GM23338 (cell line): ENCODE results near the gene CELA2A. TPM values are rescaled to one million over a fixed set of nuclear protein-coding genes. Genes with fewer than 3 reads are reported as not detected.

ENCODE experiments used
- ATAC-seq: fragments of 200-7000 bp; cut with Tn5 transposase; 3 replicates; pipeline ENCODE4 v1.9.1; 2020
- DNase-seq: peaks from one replicate; pipeline ENCODE4 v3.0.0-alpha.2; 2015; ENCODE audit warnings: low spot score
- H2AFZ ChIP-seq: fragments of 200-600 bp; sonication (generic); 2 replicates; pipeline ENCODE4 v1.8.0; 2016; ENCODE audit warnings: antibody characterized with exemption, mild to moderate bottlenecking, moderate library complexity
- H3F3A ChIP-seq: fragments of 200-600 bp; sonication (generic); replicated peaks from 2 replicates; pipeline ENCODE4 v1.8.0; 2017; ENCODE audit warnings: antibody characterized with exemption, mixed run types, low read depth
- H3K27ac ChIP-seq: fragments of 200-600 bp; sonication (generic); 2 replicates; pipeline ENCODE4 v1.6.1; 2016; ENCODE audit warnings: low read depth
- H3K27me3 ChIP-seq: fragments of 200-600 bp; sonication (generic); 2 replicates; pipeline ENCODE4 v1.8.0; 2016; ENCODE audit warnings: mild to moderate bottlenecking, mixed run types, moderate library complexity; ENCODE audit not compliant: insufficient read depth
- H3K36me3 ChIP-seq: fragments of 200-600 bp; sonication (generic); 2 replicates; pipeline ENCODE4 v1.8.0; 2016; ENCODE audit warnings: mild to moderate bottlenecking; ENCODE audit not compliant: insufficient read depth
- H3K4me1 ChIP-seq: fragments of 200-600 bp; sonication (generic); 2 replicates; pipeline ENCODE4 v1.8.0; 2016; ENCODE audit warnings: mild to moderate bottlenecking, moderate library complexity; ENCODE audit not compliant: insufficient read depth
- H3K4me2 ChIP-seq: fragments of 200-600 bp; sonication (generic); 2 replicates; pipeline ENCODE4 v1.7.1; 2017; ENCODE audit warnings: mixed run types
- H3K4me3 ChIP-seq: fragments of 200-600 bp; sonication (generic); 2 replicates; pipeline ENCODE4 v1.6.1; 2016; ENCODE audit warnings: mixed run types
- H3K79me2 ChIP-seq: fragments of 200-600 bp; sonication (generic); replicated peaks from 2 replicates; pipeline ENCODE4 v1.8.0; 2017; ENCODE audit warnings: mild to moderate bottlenecking; ENCODE audit not compliant: insufficient read depth
- H3K9me2 ChIP-seq: fragments of 200-600 bp; sonication (generic); 2 replicates; pipeline ENCODE4 v1.8.0; 2017; ENCODE audit not compliant: insufficient read depth
- H4K20me1 ChIP-seq: fragments of 200-600 bp; sonication (generic); replicated peaks from 2 replicates; pipeline ENCODE4 v1.8.0; 2017; ENCODE audit warnings: mild to moderate bottlenecking; ENCODE audit not compliant: insufficient read depth
- H3K27ac Mint-ChIP-seq: 2 replicates; pipeline ENCODE4 v1.8.0; 2020; ENCODE audit warnings: inconsistent platforms, mild to moderate bottlenecking, moderate library complexity, mixed read lengths
- H3K27me3 Mint-ChIP-seq: 3 replicates; pipeline ENCODE4 v1.8.0; 2022; ENCODE audit warnings: low read depth, mild to moderate bottlenecking, moderate library complexity, mixed read lengths, inconsistent platforms; ENCODE audit not compliant: insufficient read depth, poor library complexity
- H3K36me3 Mint-ChIP-seq: 3 replicates; pipeline ENCODE4 v1.8.0; 2021; ENCODE audit warnings: low read depth, mild to moderate bottlenecking, inconsistent platforms, moderate library complexity, mixed read lengths
- H3K4me1 Mint-ChIP-seq: 3 replicates; pipeline ENCODE4 v1.8.0; 2020; ENCODE audit warnings: mild to moderate bottlenecking, inconsistent platforms, mixed read lengths
- H3K4me3 Mint-ChIP-seq: 3 replicates; pipeline ENCODE4 v1.8.0; 2021; ENCODE audit warnings: moderate library complexity, mild to moderate bottlenecking, inconsistent platforms, mixed read lengths
- H3K9me3 Mint-ChIP-seq: 3 replicates; pipeline ENCODE4 v1.8.0; 2020; ENCODE audit warnings: moderate library complexity, mild to moderate bottlenecking, inconsistent platforms, mixed read lengths
- CREB1 ChIP-seq: fragments of 250-450 bp; sonication (Bioruptor Pico); IDR thresholded peaks from 2 replicates; pipeline ENCODE4 v1.5.0; 2020; ENCODE audit warnings: low read depth, mild to moderate bottlenecking, moderate library complexity
- CTCF ChIP-seq, 2 experiments: fragments of 200-600 bp in 1 of 2; sonication (generic) in 1 of 2; conservative IDR thresholded peaks; 2 replicates each; pipeline versions ENCODE4 v1.5.1 to v1.6.1; 2016 to 2017; ENCODE audit warnings: antibody characterized with exemption in 2 of 2, low read depth in 2 of 2, mild to moderate bottlenecking in 2 of 2, moderate library complexity in 1 of 2
- EZH2 ChIP-seq: fragments of 200-600 bp; sonication (generic); IDR thresholded peaks from one replicate; pipeline ENCODE4 v1.8.0; 2017; ENCODE audit warnings: antibody characterized with exemption, mild to moderate bottlenecking, low read depth; ENCODE audit not compliant: unreplicated experiment
- EZH2phosphoT487 ChIP-seq: fragments of 200-600 bp; sonication (generic); IDR thresholded peaks from one replicate; pipeline ENCODE4 v1.8.1; 2018; ENCODE audit warnings: antibody characterized with exemption; ENCODE audit not compliant: unreplicated experiment
- JUNB ChIP-seq: IDR thresholded peaks from one replicate; pipeline ENCODE4 v1.6.1; 2016; ENCODE audit warnings: antibody characterized with exemption; ENCODE audit not compliant: unreplicated experiment
- NANOG ChIP-seq: IDR thresholded peaks from 2 replicates; pipeline ENCODE4 v1.6.1; 2016; ENCODE audit warnings: antibody characterized with exemption, borderline replicate concordance
- POLR2AphosphoS5 ChIP-seq: IDR thresholded peaks from 2 replicates; pipeline ENCODE4 v1.6.1; 2016; ENCODE audit warnings: antibody characterized with exemption, low read depth
- REST ChIP-seq: IDR thresholded peaks from one replicate; pipeline ENCODE4 v1.6.1; 2018; ENCODE audit warnings: antibody characterized with exemption; ENCODE audit not compliant: unreplicated experiment
- STAT1 ChIP-seq: IDR thresholded peaks from one replicate; pipeline ENCODE4 v1.6.1; 2016; ENCODE audit warnings: antibody characterized with exemption; ENCODE audit not compliant: unreplicated experiment
- ZNF331 ChIP-seq: fragments of 250-450 bp; sonication (Bioruptor Pico); IDR thresholded peaks from 2 replicates; pipeline ENCODE4 v1.5.0; 2020; ENCODE audit warnings: low read depth, mild to moderate bottlenecking, moderate library complexity
- polyA plus RNA-seq: library from polyadenylated mRNA; unstranded; fragments of >200 nt; fragmentation: Nextera tagmentation; extraction: Ambion mirVana; gene quantifications from 2 replicates; pipeline ENCODE4 v1.2.1, GENCODE V29; 2016
- total RNA-seq: library from RNA; depleted of rRNA; stranded (reverse); fragments of >200 nt; shearing (Covaris generic); gene quantifications from 2 replicates; pipeline ENCODE4 v1.2.3, GENCODE V29; 2014
- TF ChIP-seq, protein P1 (sequence below): IDR thresholded peaks from 2 replicates; pipeline ENCODE4 v1.6.1; 2016; ENCODE audit warnings: antibody characterized with exemption

CELA2A gene
- total and polyA plus RNA-seq, 2 experiments from 2014 or later = not detected

GRCh38 chr1:15509586-15509985 lies 53.1 kb downstream of the CELA2A start:
- H3F3A ChIP-seq = peaks cover 20% of the 10 kb centered on the region; the same call in 1 of the 2 replicates
- H3K27me3 ChIP-seq = no peaks in the 10 kb centered on the region
- H3K4me3 Mint-ChIP-seq = peak overlapping the region; percentile 22; the same call in 1 of the 3 replicates
- peak overlapping the region; percentile 92 for H3K27ac ChIP-seq
- H3K79me2 ChIP-seq = no peaks in the 10 kb centered on the region; the same call in 1 of the 2 replicates
- ATAC-seq (no peak), DNase-seq (no peak)
- H3K4me3 ChIP-seq = no peak overlapping the region
- H3K36me3 Mint-ChIP-seq = peaks cover 15% of the 10 kb centered on the region
- peaks cover 43% of the 10 kb centered on the region for H3K4me1 Mint-ChIP-seq
- peak overlapping the region; percentile 98 for H3K27ac Mint-ChIP-seq
- H3K4me2 ChIP-seq = peak overlapping the region; percentile 63
- no peaks in the 10 kb centered on the region; the same call in 1 of the 2 replicates for H4K20me1 ChIP-seq
- peaks cover 12% of the 10 kb centered on the region for H3K27me3 Mint-ChIP-seq
- H2AFZ ChIP-seq = no peak overlapping the region
- no peaks in the 10 kb centered on the region for H3K9me3 Mint-ChIP-seq
- no peaks in the 10 kb centered on the region for H3K9me2 ChIP-seq
- TF ChIP-seq CTCF (conservative IDR thresholded peaks at IDR 0.05; ENCODE audit: low read depth in 2 of 2) (no peak), EZH2 (no peak), STAT1 (no peak), NANOG (no peak), POLR2AphosphoS5 (no peak), EZH2phosphoT487 (no peak), JUNB (no peak), ZNF331 (CRISPR knock-in tag) (no peak), CREB1 (CRISPR knock-in tag) (no peak), REST (no peak)
- TF ChIP-seq, protein P1, sequence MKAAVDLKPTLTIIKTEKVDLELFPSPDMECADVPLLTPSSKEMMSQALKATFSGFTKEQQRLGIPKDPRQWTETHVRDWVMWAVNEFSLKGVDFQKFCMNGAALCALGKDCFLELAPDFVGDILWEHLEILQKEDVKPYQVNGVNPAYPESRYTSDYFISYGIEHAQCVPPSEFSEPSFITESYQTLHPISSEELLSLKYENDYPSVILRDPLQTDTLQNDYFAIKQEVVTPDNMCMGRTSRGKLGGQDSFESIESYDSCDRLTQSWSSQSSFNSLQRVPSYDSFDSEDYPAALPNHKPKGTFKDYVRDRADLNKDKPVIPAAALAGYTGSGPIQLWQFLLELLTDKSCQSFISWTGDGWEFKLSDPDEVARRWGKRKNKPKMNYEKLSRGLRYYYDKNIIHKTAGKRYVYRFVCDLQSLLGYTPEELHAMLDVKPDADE = no peak
- H3K4me1 ChIP-seq = peaks cover 34% of the 10 kb centered on the region
- no peaks in the 10 kb centered on the region for H3K36me3 ChIP-seq
